NCI-H128 (cell line): ENCODE measurements around the gene SLC6A4.
"Not testable (repeated sequence)": the region's sequence is repeated elsewhere in the genome, so short reads cannot be mapped to it uniquely, and the experiment has no call there.

Experiments
- DNase-seq: peaks from one replicate; lab custom pipeline; 2025; ENCODE audit not compliant: unreplicated experiment; lab: John Stamatoyannopoulos, UW

SLC6A4 gene

GRCh38 chr17:30176855-30177254 is 58.6 kb downstream of the SLC6A4 start:
- no peak for DNase-seq

DNA sequence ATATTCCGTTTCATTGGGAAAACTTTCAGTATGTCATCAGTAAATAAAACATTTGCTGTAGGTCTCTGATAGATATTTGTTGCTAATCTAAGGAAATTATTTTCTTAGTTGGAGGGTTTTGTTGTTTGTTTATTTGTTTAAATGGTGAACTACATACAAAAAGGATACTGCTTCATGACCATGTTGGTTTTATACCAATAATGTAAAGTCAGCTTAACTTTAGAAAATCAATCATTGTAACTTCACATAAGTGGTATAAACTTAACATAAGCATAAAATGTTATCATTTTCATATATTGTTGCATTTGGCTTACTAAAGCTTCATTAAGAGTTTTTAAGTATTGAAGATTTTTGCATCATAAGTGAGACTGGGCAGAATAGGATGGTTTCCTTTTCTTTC is 60.9 kb downstream of the SLC6A4 start:
- DNase-seq = no peak

- no peak for DNase-seq
Observed at GRCh38 chr17:30173649-30174048, 61.8 kb downstream of the SLC6A4 start.

GRCh38 chr17:30172560-30172959 is 62.9 kb downstream of the SLC6A4 start:
- no peak for DNase-seq

GRCh38 chr17:30170415-30170987 is 65.0 kb downstream of the SLC6A4 start:
- DNase-seq = no peak

DNA sequence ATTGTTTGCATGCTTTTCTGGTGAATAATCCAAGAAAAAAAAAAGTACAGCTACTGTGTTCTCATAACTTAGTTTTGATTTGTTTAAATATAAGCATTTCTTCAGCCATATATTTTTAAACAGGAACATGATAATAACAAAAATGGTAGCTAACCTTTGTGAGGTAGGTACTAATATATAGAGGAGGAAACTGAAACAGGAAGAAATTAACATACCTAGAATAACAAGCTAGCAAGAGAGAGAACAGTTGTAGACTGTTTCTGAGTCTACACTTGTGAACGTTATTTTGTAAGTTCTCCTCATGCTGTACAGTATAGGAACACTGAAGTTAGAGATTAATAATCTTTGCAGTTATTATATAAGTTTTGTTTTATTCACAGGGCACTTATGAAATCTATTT is 69.5 kb downstream of the SLC6A4 start:
- no peak for DNase-seq

GRCh38 chr17:30165147-30165546 is 70.3 kb downstream of the SLC6A4 start:
- no peak for DNase-seq

GRCh38 chr17:30164531-30164930 is 71.0 kb downstream of the SLC6A4 start:
- no peak for DNase-seq

DNA sequence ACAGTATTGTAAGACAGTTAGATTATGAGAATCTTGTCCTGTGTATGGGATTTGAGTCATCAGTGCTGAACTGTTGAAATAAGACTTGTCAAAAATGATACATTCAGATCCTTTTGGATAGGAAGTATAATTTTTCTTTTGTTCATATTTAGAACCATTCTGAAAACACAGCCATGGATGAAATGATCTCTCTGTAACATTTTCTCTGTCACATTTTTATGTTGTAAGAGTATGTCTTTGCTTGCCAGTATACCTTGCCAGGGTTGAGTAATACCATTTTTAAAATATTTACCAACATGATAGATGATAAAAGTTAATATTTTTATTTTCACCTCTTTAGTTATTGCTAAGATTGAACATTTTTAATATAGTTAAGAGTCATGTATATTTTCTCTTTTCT is 73.9 kb downstream of the SLC6A4 start:
- no peak for DNase-seq

GRCh38 chr17:30160419-30161172 is 74.9 kb downstream of the SLC6A4 start:
- no peak for DNase-seq

DNA sequence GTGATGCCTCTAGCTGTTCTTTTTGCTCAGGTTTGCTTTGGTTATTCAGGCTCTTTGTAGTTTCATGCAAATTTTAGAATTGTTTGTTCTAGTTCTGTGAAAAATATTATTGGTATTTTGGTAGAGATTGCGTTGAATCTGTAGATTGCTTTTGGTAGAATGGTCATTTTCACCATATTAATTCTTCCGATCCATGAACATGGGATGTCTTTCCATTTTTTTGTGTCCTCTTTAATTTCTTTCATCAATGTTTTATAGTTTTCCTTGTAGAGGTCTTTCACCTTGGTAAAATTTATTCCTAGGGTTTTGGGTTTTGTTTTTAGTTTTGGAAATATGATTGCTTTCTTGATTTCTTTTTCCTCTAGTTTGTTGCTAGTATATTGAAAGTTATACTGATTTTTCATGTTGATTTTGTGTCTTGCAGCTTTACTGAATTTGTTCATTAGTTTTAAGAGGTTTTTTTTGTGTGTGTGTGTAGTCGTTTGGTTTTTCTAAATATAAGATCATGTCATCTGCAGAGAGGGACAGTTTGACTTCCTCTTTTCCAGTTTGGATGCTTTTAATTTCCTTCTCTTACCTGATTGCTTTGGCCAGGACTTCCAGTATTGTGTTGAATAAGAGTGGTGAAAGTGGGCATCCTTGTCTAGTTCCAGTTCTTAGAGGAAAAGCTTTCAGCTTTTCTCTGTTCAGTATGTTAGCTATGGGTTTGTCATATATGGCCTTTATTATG is 76.4 kb downstream of the SLC6A4 start:
- no peak for DNase-seq

DNA sequence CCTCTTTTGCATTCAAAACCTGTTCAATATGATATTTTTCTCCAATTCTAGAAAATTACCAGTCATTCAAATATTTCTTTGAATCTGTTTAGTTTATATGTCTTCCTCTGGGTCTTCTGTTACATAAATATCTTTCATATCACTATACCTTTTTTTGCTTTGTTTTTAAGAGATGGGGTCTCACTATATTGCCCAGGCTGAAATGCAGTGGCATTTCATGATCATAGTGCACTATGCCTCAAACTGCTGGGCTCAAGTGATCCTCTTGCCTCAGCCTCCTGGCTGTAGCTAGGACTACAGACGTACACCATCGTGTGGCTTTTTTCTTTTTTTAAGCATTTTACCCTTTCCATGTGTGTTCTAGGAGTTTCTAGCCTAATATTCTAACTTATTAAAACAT is 80.1 kb downstream of the SLC6A4 start:
- DNase-seq = no peak

DNA sequence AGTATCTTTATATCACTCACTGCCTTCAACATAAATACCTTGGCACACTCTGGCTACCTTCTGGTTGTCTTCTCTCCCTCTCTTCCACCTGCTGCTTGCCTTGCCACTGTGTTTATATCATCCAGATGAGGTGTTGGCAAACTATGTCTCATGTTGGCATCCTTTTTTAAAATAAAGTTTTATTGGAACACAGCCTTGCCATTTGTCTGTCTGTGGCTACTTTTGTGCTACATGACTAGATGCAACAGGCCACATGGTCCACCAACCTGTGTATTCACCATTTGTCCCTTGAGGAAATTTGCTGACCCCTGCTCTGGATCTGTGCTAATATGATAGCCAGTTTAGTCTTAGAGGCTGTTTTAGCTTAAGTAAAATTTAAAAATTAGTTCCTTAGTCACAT is 82.0 kb downstream of the SLC6A4 start:
- no peak for DNase-seq

DNA sequence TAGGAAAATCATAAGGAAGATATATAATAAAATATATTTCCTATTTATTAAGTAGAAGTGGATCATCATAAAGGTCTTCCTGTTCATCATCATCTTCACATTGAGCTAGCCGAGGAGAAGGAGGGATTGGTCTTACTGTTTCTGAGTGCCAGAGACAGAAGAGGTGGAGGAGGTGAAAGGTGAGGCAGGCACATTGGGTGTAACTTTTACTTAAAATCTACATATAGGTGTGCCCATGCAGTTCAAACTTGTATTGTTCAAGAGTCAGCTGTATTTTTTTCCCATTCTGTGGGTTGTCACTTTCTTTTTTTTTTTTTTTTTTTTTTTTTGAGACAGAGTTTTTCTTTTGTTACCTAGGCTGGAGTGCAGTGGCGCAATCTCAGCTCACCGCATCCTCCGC is 84.0 kb downstream of the SLC6A4 start:
- no peak for DNase-seq

- no peak for DNase-seq
Observed at GRCh38 chr17:30148376-30148775, 87.1 kb downstream of the SLC6A4 start.

DNA sequence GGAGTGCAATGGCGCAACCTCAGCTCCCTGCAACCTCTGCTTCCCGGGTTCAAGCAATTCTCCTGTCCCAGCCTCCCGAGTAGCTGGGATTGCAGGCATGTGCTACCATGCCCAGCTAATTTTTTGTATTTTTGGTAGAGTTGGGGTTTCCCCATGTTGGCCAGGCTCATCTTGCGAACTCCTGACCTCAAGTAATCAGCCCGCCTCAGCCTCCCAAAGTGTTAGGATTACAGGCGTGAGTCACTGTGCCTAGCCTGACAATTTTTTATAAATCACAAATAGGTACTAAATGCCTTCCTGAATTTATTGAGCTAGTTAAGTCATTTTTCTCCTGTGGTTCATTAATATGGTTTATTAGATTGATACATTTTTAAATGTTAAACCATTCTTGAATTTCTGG is 87.6 kb downstream of the SLC6A4 start:
- not testable (repeated sequence) for DNase-seq
